Measurements from ENCODE around the gene EME1.

The EME1 gene

GRCh38 chr17:50363217-50364060, 9.6 kb upstream of the EME1 start:
- no peak for DNase-seq (ENCODE audit: low read depth)

- DNase-seq (ENCODE audit: low read depth), result no peak
Measured at GRCh38 chr17:50364061-50364458, 9.0 kb upstream of the EME1 start.

GRCh38 chr17:50364715-50365114, 8.3 kb upstream of the EME1 start:
- no peak for DNase-seq (ENCODE audit: low read depth)

GRCh38 chr17:50365165-50365564, 7.9 kb upstream of the EME1 start:
- DNase-seq (ENCODE audit: low read depth), result no peak

GRCh38 chr17:50365649-50366393, 7.2 kb upstream of the EME1 start:
- DNase-seq (ENCODE audit: low read depth), result no peak

- DNase-seq (ENCODE audit: low read depth), result no peak
Measured at GRCh38 chr17:50367401-50367800, 5.6 kb upstream of the EME1 start.

- no peak for DNase-seq (ENCODE audit: low read depth)
Measured at GRCh38 chr17:50370052-50370451, 3.0 kb upstream of the EME1 start.

GRCh38 chr17:50371526-50371925, 1.5 kb upstream of the EME1 start:
- no peak for DNase-seq (ENCODE audit: low read depth)

GRCh38 chr17:50372222-50372757, 739 bp upstream of the EME1 start:
- DNase-seq (ENCODE audit: low read depth), result no peak

GRCh38 chr17:50373705-50374104, 676 bp downstream of the EME1 start:
- no peak for DNase-seq (ENCODE audit: low read depth)

- no peak for DNase-seq (ENCODE audit: low read depth)
Measured at GRCh38 chr17:50375858-50376538, 3.0 kb downstream of the EME1 start.

GRCh38 chr17:50379351-50380132, 6.5 kb downstream of the EME1 start:
- DNase-seq (ENCODE audit: low read depth), result no peak

- DNase-seq (ENCODE audit: low read depth), result no peak
Measured at GRCh38 chr17:50380369-50381259, 7.6 kb downstream of the EME1 start.

GRCh38 chr17:50381260-50381815, 8.3 kb downstream of the EME1 start:
- no peak for DNase-seq (ENCODE audit: low read depth)

- no peak for DNase-seq (ENCODE audit: low read depth)
Measured at GRCh38 chr17:50381920-50382319, 8.9 kb downstream of the EME1 start.

- no peak for DNase-seq (ENCODE audit: low read depth)
Measured at GRCh38 chr17:50382931-50383330, 9.9 kb downstream of the EME1 start.

GRCh38 chr17:50386510-50386909, 13.5 kb downstream of the EME1 start:
- DNase-seq (ENCODE audit: low read depth), result no peak

- no peak for DNase-seq (ENCODE audit: low read depth)
Measured at GRCh38 chr17:50388728-50389127, 15.7 kb downstream of the EME1 start.

- no peak for DNase-seq (ENCODE audit: low read depth)
Measured at GRCh38 chr17:50389534-50389933, 16.5 kb downstream of the EME1 start.

- DNase-seq (ENCODE audit: low read depth), result no peak
Measured at GRCh38 chr17:50392621-50393020, 19.6 kb downstream of the EME1 start.
